Measurements from ENCODE around the gene KIT. TPM values are rescaled to one million over a fixed set of nuclear protein-coding genes. Genes with fewer than 3 reads are reported as not detected.

KIT gene
- total RNA-seq, 4 donors from 2014 or later, result 0.61 to 36.8 (median 4.0) TPM

GRCh38 chr4:54708339-54709279, 50.9 kb downstream of the KIT start:
- intact Hi-C loops (cut with DNase I), result no loop called here

DNA sequence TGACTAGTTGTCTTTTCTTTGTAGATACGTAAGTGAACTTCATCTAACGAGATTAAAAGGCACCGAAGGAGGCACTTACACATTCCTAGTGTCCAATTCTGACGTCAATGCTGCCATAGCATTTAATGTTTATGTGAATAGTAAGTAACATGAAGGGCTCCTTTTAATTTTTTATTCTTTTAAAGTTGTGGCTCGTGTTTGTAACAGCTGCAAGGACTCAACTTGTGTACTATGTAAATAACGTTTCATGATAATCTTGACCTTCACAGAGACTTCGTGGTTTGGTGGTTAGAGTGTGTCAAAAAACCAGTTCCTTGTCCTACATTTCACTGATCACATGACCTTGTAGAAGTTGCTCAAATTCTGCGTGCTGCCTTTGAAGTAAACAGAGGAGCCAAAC, 51.6 kb downstream of the KIT start:
- H3K27ac ChIP-seq, result no peak overlapping the region
- no peak for DNase-seq
- intact Hi-C loops (cut with DNase I), result no loop called here
- 59 to 68% methylated on average over 8 of the region's 8 CpGs for WGBS, 2 donors
- TF ChIP-seq CTCF (IDR thresholded peaks at IDR 0.05), result no peak
- TF ChIP-seq POLR2A (IDR thresholded peaks at IDR 0.05), result no peak
- H3K4me3 ChIP-seq, result no peak overlapping the region
- no peaks in the 10 kb centered on the region for H3K4me1 ChIP-seq
- H3K9me3 ChIP-seq, result no peaks in the 10 kb centered on the region
- no peaks in the 10 kb centered on the region for H3K27me3 ChIP-seq
- no peaks in the 10 kb centered on the region for H3K36me3 ChIP-seq

More at GRCh38 chr4:54708339-54709279, 50.9 kb downstream of the KIT start:
- Histone ChIP-seq H3K4me3 (no peak overlapping the region), H3K4me1 (no peaks in the 10 kb centered on the region), H3K36me3 (no peaks in the 10 kb centered on the region), H3K27me3 (no peaks in the 10 kb centered on the region), H3K27ac (no peak overlapping the region), H3K9me3 (no peaks in the 10 kb centered on the region)
- DNase-seq, result no peak
- no peak for TF ChIP-seq CTCF (IDR thresholded peaks at IDR 0.05)
- TF ChIP-seq POLR2A (IDR thresholded peaks at IDR 0.05), result no peak
- WGBS, 2 donors, result 73 to 78% methylated on average over 15 of the region's 20 CpGs

GRCh38 chr4:54712206-54712605, 54.4 kb downstream of the KIT start:
- no peaks in the 10 kb centered on the region for H3K36me3 ChIP-seq
- 66 to 74% methylated on average over 2 of the region's 2 CpGs for WGBS, 2 donors
- H3K27me3 ChIP-seq, result no peaks in the 10 kb centered on the region
- no peak overlapping the region for H3K4me3 ChIP-seq
- TF ChIP-seq POLR2A (IDR thresholded peaks at IDR 0.05) (no peak), CTCF (IDR thresholded peaks at IDR 0.05) (no peak)
- H3K4me1 ChIP-seq, result no peaks in the 10 kb centered on the region
- no peak for DNase-seq
- intact Hi-C loops (cut with DNase I), result no loop called here
- no peaks in the 10 kb centered on the region for H3K9me3 ChIP-seq
- no peak overlapping the region for H3K27ac ChIP-seq

DNA sequence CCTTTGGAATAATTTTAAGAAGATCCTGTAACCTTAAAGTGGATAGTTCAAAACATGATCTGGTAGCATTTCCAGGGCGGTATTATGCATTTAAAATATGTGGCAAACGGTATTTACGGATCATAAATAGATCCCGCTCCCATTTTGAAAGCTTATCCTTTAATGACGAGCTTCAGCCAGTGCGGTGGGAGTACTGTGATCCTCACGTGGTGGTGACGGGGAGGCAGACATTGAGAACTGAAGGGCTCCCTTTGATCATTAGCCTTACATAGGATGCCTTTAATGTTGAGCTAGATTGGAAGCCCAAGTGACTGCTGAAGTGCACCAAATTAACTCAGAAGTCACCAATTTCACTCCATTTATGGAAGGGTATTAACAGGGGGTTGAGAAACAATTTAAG, 56.9 kb downstream of the KIT start:
- no peak overlapping the region for H3K27ac ChIP-seq
- no peaks in the 10 kb centered on the region for H3K36me3 ChIP-seq
- 63 to 72% methylated on average over 8 of the region's 8 CpGs for WGBS, 2 donors
- no peak for DNase-seq
- intact Hi-C loops (cut with DNase I), result no loop called here
- no peak for TF ChIP-seq POLR2A (IDR thresholded peaks at IDR 0.05)
- H3K9me3 ChIP-seq, result no peaks in the 10 kb centered on the region
- H3K4me3 ChIP-seq, result no peak overlapping the region
- no peaks in the 10 kb centered on the region for H3K27me3 ChIP-seq
- H3K4me1 ChIP-seq, result no peaks in the 10 kb centered on the region

GRCh38 chr4:54716478-54717065, 58.8 kb downstream of the KIT start:
- Histone ChIP-seq H3K27me3 (no peaks in the 10 kb centered on the region), H3K36me3 (no peaks in the 10 kb centered on the region), H3K9me3 (no peaks in the 10 kb centered on the region), H3K27ac (no peak overlapping the region), H3K4me1 (no peaks in the 10 kb centered on the region), H3K4me3 (no peak overlapping the region)
- intact Hi-C loops (cut with DNase I), result no loop called here
- no peak for TF ChIP-seq POLR2A (IDR thresholded peaks at IDR 0.05)
- no peak for TF ChIP-seq CTCF (IDR thresholded peaks at IDR 0.05)
- WGBS, 2 donors, result 81 to 82% methylated on average over 5 of the region's 5 CpGs
- DNase-seq, result no peak

Data from esophagus squamous epithelium (tissue), 5 donors.